Activated T-helper 1 cell treated with anti-CD3 and anti-CD28 coated beads, Interleukin-2, amount 50 U/mL, for 16 hours (primary cell): ENCODE data around the gene POLD2.

Experiments
- DNase-seq, 2 donors: peaks; one replicate each; pipeline ENCODE4 v3.0.0-alpha.2; 2020; ENCODE audit warnings: low read depth in 1 of 2, low spot score in 1 of 2

POLD2 gene

DNA sequence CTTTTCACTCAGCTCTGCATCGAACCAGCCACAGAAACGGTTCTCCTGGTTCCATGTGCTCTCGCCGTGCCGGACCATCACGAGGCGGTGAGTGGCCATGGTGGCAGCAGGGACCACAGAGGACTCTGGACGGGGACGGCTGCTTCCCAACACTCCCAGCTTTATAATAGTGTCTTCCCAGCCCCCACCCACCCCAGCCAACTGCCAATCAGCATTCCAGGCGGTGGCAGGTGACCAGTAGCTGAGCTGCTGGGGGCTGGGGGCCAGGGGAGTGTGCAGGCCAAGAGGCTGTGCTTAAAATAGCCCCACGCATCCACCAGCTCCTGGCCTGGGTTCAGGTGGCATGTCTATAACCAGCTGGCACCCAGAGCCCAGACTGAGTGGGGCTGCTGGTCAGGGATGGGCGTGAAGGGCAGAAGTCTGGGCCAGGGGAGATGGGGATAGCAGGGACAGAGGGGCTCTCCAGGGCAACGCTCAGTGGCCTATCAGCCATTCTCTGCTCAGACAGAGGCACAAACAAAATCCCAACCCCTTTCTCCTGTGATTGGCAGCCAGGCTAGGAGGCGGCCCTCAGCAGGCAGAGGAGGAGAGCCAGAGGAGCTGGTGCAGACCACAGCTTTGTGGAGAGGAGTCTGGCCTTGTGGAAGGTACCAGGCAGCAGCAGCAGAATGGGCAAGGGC, 57.8 kb downstream of the POLD2 start, which contains the start of gene PGAM2:
Gene PGAM2, minus strand, starts transcription at position 137 of the 680 bp plus-strand sequence. Its CDS starts 38 bp downstream, at position 99.
- DNase-seq: no peak

DNA sequence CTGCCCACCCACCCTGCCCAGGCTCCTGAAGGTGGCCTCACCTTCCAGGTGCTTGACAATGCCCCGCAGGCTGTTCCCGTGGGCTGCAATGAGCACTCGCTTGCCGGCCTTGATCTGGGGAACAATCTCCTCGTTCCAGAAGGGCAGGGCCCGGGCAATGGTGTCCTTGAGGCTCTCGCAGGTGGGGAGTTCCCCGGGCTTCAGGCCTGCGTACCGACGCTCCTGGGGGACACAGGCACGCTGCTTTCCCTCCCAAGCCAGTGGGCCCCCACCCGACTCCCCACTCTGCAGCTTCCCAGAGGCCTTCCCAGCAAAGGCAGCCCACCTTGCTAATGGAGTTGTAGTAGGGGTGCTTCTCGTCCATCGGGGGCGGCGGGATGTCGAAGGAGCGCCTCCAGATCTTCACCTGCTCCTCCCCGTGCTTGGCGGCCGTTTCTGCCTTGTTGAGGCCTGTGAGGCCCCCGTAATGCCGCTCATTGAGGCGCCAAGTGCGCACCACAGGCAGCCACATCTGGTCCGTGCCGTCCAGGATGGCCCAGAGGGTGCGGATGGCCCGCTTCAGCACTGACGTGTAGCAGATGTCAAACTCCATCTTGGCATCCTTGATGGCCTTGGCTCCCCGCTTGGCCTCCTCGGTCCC, 58.4 kb downstream of the POLD2 start:
- DNase-seq: no peak
